Parathyroid adenoma (tissue), 2 donors: Measurements from ENCODE around the gene MTFP1.

ENCODE experiments used
- H2AFZ ChIP-seq: fragments of 300-600 bp; sonication (generic); one replicate; pipeline ENCODE4 v1.7.0; 2017; ENCODE audit warnings: antibody characterized with exemption, mild to moderate bottlenecking
- H3K27ac ChIP-seq: fragments of 300-600 bp; sonication (generic); one replicate; pipeline ENCODE4 v1.7.0; 2017
- H3K27me3 ChIP-seq: fragments of 300-600 bp; sonication (generic); one replicate; pipeline ENCODE4 v1.7.0; 2017; ENCODE audit warnings: low read length; ENCODE audit not compliant: control insufficient read depth, insufficient read depth
- H3K36me3 ChIP-seq: fragments of 300-600 bp; sonication (generic); one replicate; pipeline ENCODE4 v1.7.0; 2017; ENCODE audit warnings: low read length; ENCODE audit not compliant: control insufficient read depth, insufficient read depth
- H3K4me1 ChIP-seq: fragments of 300-600 bp; sonication (generic); one replicate; pipeline ENCODE4 v1.7.0; 2017; ENCODE audit warnings: control low read depth
- H3K4me2 ChIP-seq: fragments of 300-600 bp; sonication (generic); one replicate; pipeline ENCODE4 v1.7.0; 2017; ENCODE audit warnings: low read length
- H3K4me3 ChIP-seq: fragments of 300-600 bp; sonication (generic); one replicate; pipeline ENCODE4 v1.7.0; 2017; ENCODE audit warnings: low read depth, low read length
- H3K79me2 ChIP-seq: fragments of 300-600 bp; sonication (generic); one replicate; pipeline ENCODE4 v1.7.0; 2017; ENCODE audit warnings: control low read depth
- H3K9ac ChIP-seq: fragments of 300-600 bp; sonication (generic); one replicate; pipeline ENCODE4 v1.7.0; 2017; ENCODE audit warnings: mild to moderate bottlenecking
- H3K9me3 ChIP-seq: fragments of 300-600 bp; sonication (generic); one replicate; pipeline ENCODE4 v1.7.0; 2017; ENCODE audit warnings: low read length; ENCODE audit not compliant: control insufficient read depth
- CTCF ChIP-seq: fragments of 300-600 bp; sonication (generic); IDR thresholded peaks from one replicate; pipeline ENCODE4 v1.7.0; 2017; ENCODE audit warnings: antibody characterized with exemption, mild to moderate bottlenecking
- donor health status: primary hyperparathyroidism.

Gene MTFP1

GRCh38 chr22:30429887-30430286, 4.3 kb downstream of the MTFP1 start:
- Histone ChIP-seq H3K4me1 (no peaks in the 10 kb centered on the region), H3K4me3 (no peak overlapping the region), H3K9ac (no peak overlapping the region), H3K27ac (no peak overlapping the region), H2AFZ (no peak overlapping the region), H3K9me3 (no peaks in the 10 kb centered on the region), H3K36me3 (no peaks in the 10 kb centered on the region), H3K4me2 (no peak overlapping the region), H3K27me3 (no peaks in the 10 kb centered on the region), H3K79me2 (no peaks in the 10 kb centered on the region)
- no peak for TF ChIP-seq CTCF

GRCh38 chr22:30430933-30431332, 5.4 kb downstream of the MTFP1 start:
- H3K79me2 ChIP-seq: no peaks in the 10 kb centered on the region
- TF ChIP-seq CTCF: no peak
- no peaks in the 10 kb centered on the region for H3K9me3 ChIP-seq
- no peak overlapping the region for H3K27ac ChIP-seq
- H3K36me3 ChIP-seq: no peaks in the 10 kb centered on the region
- H3K4me2 ChIP-seq: no peak overlapping the region
- no peaks in the 10 kb centered on the region for H3K4me1 ChIP-seq
- no peak overlapping the region for H3K9ac ChIP-seq
- H2AFZ ChIP-seq: no peak overlapping the region
- H3K27me3 ChIP-seq: no peaks in the 10 kb centered on the region
- H3K4me3 ChIP-seq: no peak overlapping the region

- no peaks in the 10 kb centered on the region for H3K4me1 ChIP-seq
- H3K36me3 ChIP-seq: no peaks in the 10 kb centered on the region
- no peak overlapping the region for H3K9ac ChIP-seq
- H2AFZ ChIP-seq: no peak overlapping the region
- H3K4me3 ChIP-seq: no peak overlapping the region
- H3K27me3 ChIP-seq: no peaks in the 10 kb centered on the region
- no peaks in the 10 kb centered on the region for H3K79me2 ChIP-seq
- no peaks in the 10 kb centered on the region for H3K9me3 ChIP-seq
- no peak overlapping the region for H3K4me2 ChIP-seq
- no peak for TF ChIP-seq CTCF
- no peak overlapping the region for H3K27ac ChIP-seq
Observed at GRCh38 chr22:30432096-30432495, 6.5 kb downstream of the MTFP1 start.

- Histone ChIP-seq H3K27ac (no peak overlapping the region), H3K4me1 (no peaks in the 10 kb centered on the region), H3K4me2 (no peak overlapping the region), H2AFZ (no peak overlapping the region), H3K4me3 (no peak overlapping the region), H3K36me3 (no peaks in the 10 kb centered on the region), H3K27me3 (no peaks in the 10 kb centered on the region), H3K9ac (no peak overlapping the region), H3K9me3 (no peaks in the 10 kb centered on the region), H3K79me2 (no peaks in the 10 kb centered on the region)
- no peak for TF ChIP-seq CTCF
Observed at GRCh38 chr22:30432520-30432919, 7.0 kb downstream of the MTFP1 start.

- H3K27ac ChIP-seq: no peak overlapping the region
- no peak for TF ChIP-seq CTCF
- H3K36me3 ChIP-seq: no peaks in the 10 kb centered on the region
- H2AFZ ChIP-seq: no peak overlapping the region
- no peak overlapping the region for H3K9ac ChIP-seq
- H3K4me1 ChIP-seq: no peaks in the 10 kb centered on the region
- no peak overlapping the region for H3K4me2 ChIP-seq
- H3K4me3 ChIP-seq: no peak overlapping the region
- H3K79me2 ChIP-seq: no peaks in the 10 kb centered on the region
- H3K27me3 ChIP-seq: no peaks in the 10 kb centered on the region
- no peaks in the 10 kb centered on the region for H3K9me3 ChIP-seq
Observed at GRCh38 chr22:30433227-30433626, 7.7 kb downstream of the MTFP1 start.
